Gastroesophageal sphincter (tissue), 3 donors: ENCODE results near the gene CLECL1.

ENCODE experiments used
- CTCF ChIP-seq, 4 experiments: fragments of 200-600 bp in 2 of 4; fragments of 450-650 bp in 2 of 4; sonication (generic) in 1 of 4; IDR thresholded peaks; one replicate each; pipeline ENCODE4 v1.5.1; 2017 to 2019; ENCODE audit warnings: antibody characterized with exemption in 4 of 4, mild to moderate bottlenecking in 2 of 4, moderate library complexity in 2 of 4
- EP300 ChIP-seq: sonication (generic); formaldehyde crosslinking; IDR thresholded peaks from one replicate; pipeline ENCODE4 v1.6.1; 2017; ENCODE audit warnings: antibody characterized with exemption, mild to moderate bottlenecking
- POLR2A ChIP-seq, 2 donors: fragments of 450-650 bp; IDR thresholded peaks; one replicate each; pipeline ENCODE4 v1.6.1; 2017; ENCODE audit warnings: antibody characterized with exemption in 2 of 2, mild to moderate bottlenecking in 2 of 2, moderate library complexity in 1 of 2

- TF ChIP-seq EP300, result no peak
- TF ChIP-seq CTCF (IDR thresholded peaks at IDR 0.05), result no peak
- no peak for TF ChIP-seq POLR2A (IDR thresholded peaks at IDR 0.05)
Measured at GRCh38 chr12:9673404-9674225, 59.3 kb downstream of the CLECL1 start.
